HepG2 (cell line): ENCODE data around the gene GAL3ST2. TPM values are rescaled to one million over a fixed set of nuclear protein-coding genes. Genes with fewer than 3 reads are reported as not detected.

ENCODE experiments used
- AHR ChIP-seq: IDR thresholded peaks from 2 replicates; pipeline ENCODE4 v1.6.1; 2018; ENCODE audit warnings: missing genetic modification reagents, missing compliant biosample characterization
- FOXK1 ChIP-seq: sonication (generic); formaldehyde crosslinking; IDR thresholded peaks from 2 replicates; pipeline ENCODE4 v1.4.0; 2020; ENCODE audit warnings: low read depth, missing genetic modification reagents, borderline replicate concordance
- HDAC2 ChIP-seq: sonication (generic); formaldehyde crosslinking; IDR thresholded peaks from 2 replicates; pipeline ENCODE4 v1.4.0; 2020; ENCODE audit warnings: missing genetic modification reagents
- NBN ChIP-seq: fragments of 450-650 bp; conservative IDR thresholded peaks from 2 replicates; pipeline ENCODE4 v1.6.1; 2017
- RFXAP ChIP-seq: sonication (generic); formaldehyde crosslinking; IDR thresholded peaks from 2 replicates; pipeline ENCODE4 v1.4.0; 2020; ENCODE audit warnings: missing genetic modification reagents, borderline replicate concordance
- TFDP1 ChIP-seq: IDR thresholded peaks from 2 replicates; pipeline ENCODE4 v1.6.1; 2016; ENCODE audit warnings: missing compliant biosample characterization, missing genetic modification reagents, borderline replicate concordance
- ZBTB42 ChIP-seq: sonication (generic); formaldehyde crosslinking; IDR thresholded peaks from 2 replicates; pipeline ENCODE4 v1.5.0; 2020; ENCODE audit warnings: mild to moderate bottlenecking, missing genetic modification reagents
- ZBTB44 ChIP-seq: sonication (generic); formaldehyde crosslinking; IDR thresholded peaks from 2 replicates; pipeline ENCODE4 v1.4.0; 2020; ENCODE audit warnings: missing genetic modification reagents
- ZFP91 ChIP-seq: sonication (generic); formaldehyde crosslinking; IDR thresholded peaks from 2 replicates; pipeline ENCODE4 v1.9.0; 2022; ENCODE audit warnings: missing genetic modification reagents, mild to moderate bottlenecking, borderline replicate concordance
- ZNF281 ChIP-seq: sonication (generic); formaldehyde crosslinking; IDR thresholded peaks from 2 replicates; pipeline ENCODE4 v1.4.0; 2020; ENCODE audit warnings: missing genetic modification reagents, borderline replicate concordance
- ZNF609 ChIP-seq: sonication (generic); formaldehyde crosslinking; IDR thresholded peaks from 2 replicates; pipeline ENCODE4 v1.4.0; 2020; ENCODE audit warnings: mild to moderate bottlenecking, missing genetic modification reagents, borderline replicate concordance
- ZNF749 ChIP-seq: sonication (generic); formaldehyde crosslinking; IDR thresholded peaks from 2 replicates; pipeline ENCODE4 v1.8.0; 2022; ENCODE audit warnings: mild to moderate bottlenecking, missing genetic modification reagents, moderate library complexity, borderline replicate concordance
- ZNF788 ChIP-seq: sonication (generic); formaldehyde crosslinking; IDR thresholded peaks from 2 replicates; pipeline ENCODE4 v1.5.0; 2020; ENCODE audit warnings: mild to moderate bottlenecking, missing genetic modification reagents, borderline replicate concordance
- ZNF841 ChIP-seq: sonication (generic); formaldehyde crosslinking; IDR thresholded peaks from 2 replicates; pipeline ENCODE4 v1.8.1; 2023; ENCODE audit warnings: missing genetic modification reagents, borderline replicate concordance
- polyA plus RNA-seq, 8 experiments: library from polyadenylated mRNA; depleted of rRNA in 3 of 8; stranded (reverse) in 7 of 8; unstranded in 1 of 8; fragments of >200 nt; fragmentation: Illumina TruSeq in 4 of 8; extraction: Trizol in 4 of 8; gene quantifications; 2 replicates each; pipeline versions ENCODE4 v1.2.1 to v1.2.3, GENCODE V29; 2011 to 2016; ENCODE audit warnings: low read depth in 4 of 8, missing spikeins in 1 of 8, mixed read lengths in 1 of 8; ENCODE audit not compliant: insufficient read depth in 1 of 8
- total RNA-seq, 5 experiments: library from RNA; depleted of rRNA; stranded (reverse); fragments of >200 nt; fragmentation: Illumina TruSeq; extraction: Trizol; gene quantifications; 2 replicates each; pipeline ENCODE4 v1.2.3, GENCODE V29; 2016; ENCODE audit warnings: low read depth in 1 of 5

The GAL3ST2 gene
- total and polyA plus RNA-seq, 2 of the 13 experiments (the other 11 are each of a cell fraction or from before 2014, with no cell fraction given) = 0.17 to 0.20 TPM

- TF ChIP-seq ZNF281 (CRISPR knock-in tag) (peak; percentile 76), HDAC2 (peak; percentile 87), RFXAP (CRISPR knock-in tag) (peak; percentile 82), ZFP91 (peak; percentile 93), ZNF788 (CRISPR knock-in tag) (peak; percentile 92), NBN (no peak), ZNF609 (peak; percentile 90), TFDP1 (CRISPR knock-in tag) (peak; percentile 84; the same call in 1 of the 2 replicates), AHR (CRISPR knock-in tag) (peak; percentile 65; the same call in 1 of the 2 replicates), ZNF749 (CRISPR knock-in tag) (peak; percentile 80; the same call in 1 of the 2 replicates), FOXK1 (CRISPR knock-in tag) (peak; percentile 23; the same call in 1 of the 2 replicates), ZNF841 (CRISPR knock-in tag) (no peak), ZBTB42 (CRISPR knock-in tag) (peak; percentile 67; the same call in 1 of the 2 replicates), ZBTB44 (CRISPR knock-in tag) (peak; percentile 71; the same call in 1 of the 2 replicates)
Observed at GRCh38 chr2:241808721-241809382, 32.2 kb downstream of the GAL3ST2 start, which contains the start of gene NEU4 (continued).
